Stimulated activated CD4-positive, alpha-beta T cell treated with anti-CD3 and anti-CD28 coated beads, Interleukin-2, amount 100 ng/mL, for 48 hours (primary cell): ENCODE measurements around the gene SLC1A7.

Experiments
- DNase-seq, 2 donors: peaks; one replicate each; pipeline ENCODE4 v3.0.0-alpha.2; 2020

Gene SLC1A7

GRCh38 chr1:53133261-53134041 lies 9.0 kb downstream of the SLC1A7 start:
- no peak for DNase-seq

- DNase-seq: no peak
Measured at GRCh38 chr1:53132176-53132575, 10.3 kb downstream of the SLC1A7 start.

DNA sequence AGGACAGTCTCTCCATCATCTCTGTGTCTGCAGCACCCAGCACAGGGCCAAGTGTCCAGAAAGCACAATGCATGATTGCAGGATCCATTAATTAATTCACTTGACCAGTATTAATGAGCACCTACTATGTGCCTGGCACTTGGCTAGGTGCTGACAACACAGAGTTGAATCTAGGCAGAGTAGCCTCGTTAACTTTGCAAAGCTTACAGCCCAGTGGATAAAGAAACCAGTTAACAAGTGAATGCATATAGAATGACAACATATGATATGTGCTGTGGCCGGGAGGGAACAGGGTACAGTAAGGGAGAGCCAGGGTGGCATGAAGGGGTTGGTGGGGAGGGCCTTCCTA lies 10.9 kb downstream of the SLC1A7 start:
- no peak for DNase-seq

- no peak for DNase-seq
Measured at GRCh38 chr1:53130878-53131589, 11.4 kb downstream of the SLC1A7 start.

GRCh38 chr1:53130598-53130877 lies 11.9 kb downstream of the SLC1A7 start:
- DNase-seq: no peak

DNA sequence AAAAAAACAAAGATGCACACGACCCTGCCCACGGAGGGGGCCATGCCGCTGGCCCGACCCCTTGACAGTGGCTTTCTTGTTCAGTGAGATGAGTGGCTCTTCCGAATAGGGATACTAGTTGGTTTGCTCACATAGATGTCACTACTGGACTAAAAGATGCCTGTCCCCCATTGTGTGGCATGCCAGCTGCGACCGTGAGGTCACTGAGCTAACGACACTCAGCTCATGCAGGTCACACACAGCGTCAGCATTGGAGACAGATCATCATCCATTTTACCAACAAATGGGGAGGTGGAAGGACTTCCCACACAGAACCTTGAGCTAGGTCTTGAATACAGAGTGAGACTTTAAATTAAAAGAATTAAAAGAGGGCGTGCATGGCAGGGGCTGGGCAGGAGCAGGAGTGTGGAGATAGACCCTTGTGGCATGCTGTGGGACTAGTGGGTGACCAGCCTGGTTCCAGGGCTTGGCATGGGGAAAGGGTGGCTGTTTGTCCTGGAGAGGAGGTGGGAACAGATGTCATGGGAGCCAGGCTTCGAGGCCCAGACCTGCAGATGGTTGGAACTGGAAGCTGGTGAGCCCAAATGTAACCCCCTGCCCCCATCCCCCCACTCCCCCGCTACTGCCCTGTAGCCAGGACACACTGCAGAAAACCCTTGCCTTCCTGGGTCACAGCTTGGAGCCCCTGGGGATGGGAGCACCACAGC lies 12.4 kb downstream of the SLC1A7 start:
- DNase-seq: no peak

GRCh38 chr1:53128401-53128800 lies 14.0 kb downstream of the SLC1A7 start:
- DNase-seq: no peak

DNA sequence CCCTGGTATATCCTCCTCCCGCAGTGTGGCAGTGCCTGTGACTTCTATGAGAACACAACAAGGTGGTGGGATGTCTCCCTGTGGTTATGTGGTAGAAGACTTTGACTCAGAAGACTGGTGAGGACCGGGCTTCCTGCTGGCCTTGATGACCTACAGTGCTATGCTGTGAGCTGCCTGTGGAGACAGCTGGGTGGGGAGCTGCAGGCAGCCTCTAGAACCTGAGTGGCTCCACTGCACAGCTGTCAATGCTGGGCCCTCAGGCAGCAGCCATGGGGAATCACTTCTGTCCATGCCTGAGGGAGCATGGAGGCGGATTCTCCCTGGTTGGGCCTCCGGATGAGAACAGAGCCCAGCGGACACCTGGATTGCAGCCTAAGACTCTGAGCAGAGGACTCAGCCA lies 14.9 kb downstream of the SLC1A7 start:
- DNase-seq: no peak

DNA sequence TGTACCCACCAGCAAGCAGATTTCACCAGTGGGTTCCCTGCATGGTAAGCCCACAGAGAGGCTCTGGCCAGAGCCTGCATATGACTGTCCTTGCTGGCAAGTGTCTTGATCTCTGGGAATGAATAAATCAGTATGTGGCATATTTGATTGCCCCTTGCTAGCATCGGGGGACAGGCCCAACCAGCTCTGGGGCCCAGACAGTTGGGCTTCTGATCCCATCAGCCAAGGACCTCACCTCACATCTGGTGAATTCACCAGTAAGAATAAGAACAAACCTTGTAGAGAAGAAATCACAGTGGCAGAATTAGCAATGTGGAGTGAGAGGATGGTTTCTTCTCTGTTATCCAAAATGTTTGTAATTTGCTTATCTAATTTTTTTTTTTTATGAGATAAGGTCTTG lies 15.9 kb downstream of the SLC1A7 start:
- no peak for DNase-seq

- DNase-seq: no peak
Measured at GRCh38 chr1:53125623-53126360, 16.6 kb downstream of the SLC1A7 start.

- DNase-seq: no peak
Measured at GRCh38 chr1:53125122-53125521, 17.3 kb downstream of the SLC1A7 start.

DNA sequence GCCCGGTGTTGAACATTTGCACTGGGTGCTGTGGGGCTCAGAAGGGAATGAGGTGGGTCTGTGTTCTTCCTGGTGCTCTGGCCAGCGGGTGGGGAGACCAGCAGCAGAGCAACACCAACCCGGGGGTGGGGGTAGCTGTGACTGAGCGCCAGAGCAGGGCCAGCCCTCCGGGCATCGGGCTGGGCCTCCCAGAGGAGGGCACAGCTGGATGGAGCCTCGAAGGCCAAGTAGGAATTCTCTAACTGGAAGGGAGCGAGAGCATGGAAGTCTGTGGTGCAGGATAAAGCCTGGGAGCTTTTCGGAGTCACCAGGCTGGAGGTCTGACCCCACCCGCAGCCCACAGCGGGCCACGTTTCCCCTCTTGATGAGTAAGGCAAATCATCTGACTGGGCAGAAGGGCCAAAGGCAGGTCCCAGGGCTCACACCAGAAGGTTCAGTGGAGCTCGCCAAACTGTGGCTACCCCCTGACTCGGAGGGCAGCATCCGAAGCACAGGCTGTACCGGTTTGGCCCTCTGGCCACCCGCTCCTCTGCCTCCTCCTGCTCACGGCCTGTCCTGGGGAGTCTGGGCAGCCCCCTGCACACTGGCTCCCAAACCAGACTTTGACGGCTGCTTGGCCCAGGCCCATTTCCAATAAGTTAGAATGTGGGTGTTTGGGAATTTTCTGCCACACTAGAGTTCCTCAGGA lies 18.8 kb downstream of the SLC1A7 start:
- DNase-seq: no peak

DNA sequence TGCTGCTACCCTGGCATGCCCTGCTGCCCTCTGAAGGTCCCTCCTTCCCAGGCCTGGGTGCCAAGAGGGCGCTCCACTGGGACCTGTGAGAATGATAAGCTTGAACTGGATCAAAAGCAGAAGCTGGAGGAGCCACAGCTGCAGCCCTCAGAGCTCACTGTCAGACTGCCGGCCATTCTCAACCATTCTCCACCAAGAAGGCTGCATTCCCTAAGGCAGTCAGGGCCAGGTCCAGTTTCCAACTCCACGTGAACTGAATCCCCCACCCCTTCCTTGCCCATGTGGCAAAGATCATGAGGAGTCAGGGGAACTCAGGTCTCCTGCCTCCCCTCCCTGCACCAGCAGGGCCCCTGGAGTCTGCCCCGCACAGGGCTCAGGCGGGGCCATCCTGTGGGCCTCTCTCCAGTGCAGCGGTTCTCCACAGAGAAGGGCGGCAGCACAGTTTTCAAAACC lies 19.5 kb downstream of the SLC1A7 start:
- no peak for DNase-seq

DNA sequence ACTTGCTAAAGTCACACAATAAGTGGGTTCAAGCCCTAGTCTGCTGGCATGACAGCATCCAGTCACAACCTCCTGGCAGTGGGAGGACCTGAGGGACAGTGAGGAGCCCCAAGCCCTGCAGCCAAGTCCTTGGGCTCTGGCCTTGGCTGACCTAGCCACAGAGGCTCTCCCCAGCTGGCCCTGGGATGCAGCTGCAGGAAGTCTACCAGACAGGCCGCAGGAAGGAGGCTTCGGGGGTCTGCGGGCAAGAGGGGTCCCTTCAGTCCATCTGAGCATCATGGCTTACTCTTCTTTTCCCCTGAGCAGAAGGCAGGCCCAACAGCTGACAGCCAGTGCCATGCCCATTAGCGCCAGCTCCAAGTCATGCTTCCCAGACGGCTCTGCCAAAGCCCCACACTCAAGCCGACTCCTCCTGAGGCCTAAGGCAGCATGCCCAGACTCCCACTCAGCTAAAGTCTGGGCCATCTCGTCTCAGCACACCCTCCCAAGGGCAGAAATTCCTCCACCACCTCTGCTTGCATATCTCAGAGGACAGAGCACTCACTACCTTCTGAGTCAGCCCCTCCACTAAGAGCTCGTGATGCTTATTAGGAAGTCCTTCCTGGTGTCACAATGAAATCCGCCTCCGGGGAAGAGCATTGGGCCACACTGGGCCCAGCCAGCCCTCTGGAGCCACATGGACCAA lies 20.1 kb downstream of the SLC1A7 start:
- DNase-seq: no peak

GRCh38 chr1:53121319-53122172 lies 20.9 kb downstream of the SLC1A7 start:
- DNase-seq: no peak

DNA sequence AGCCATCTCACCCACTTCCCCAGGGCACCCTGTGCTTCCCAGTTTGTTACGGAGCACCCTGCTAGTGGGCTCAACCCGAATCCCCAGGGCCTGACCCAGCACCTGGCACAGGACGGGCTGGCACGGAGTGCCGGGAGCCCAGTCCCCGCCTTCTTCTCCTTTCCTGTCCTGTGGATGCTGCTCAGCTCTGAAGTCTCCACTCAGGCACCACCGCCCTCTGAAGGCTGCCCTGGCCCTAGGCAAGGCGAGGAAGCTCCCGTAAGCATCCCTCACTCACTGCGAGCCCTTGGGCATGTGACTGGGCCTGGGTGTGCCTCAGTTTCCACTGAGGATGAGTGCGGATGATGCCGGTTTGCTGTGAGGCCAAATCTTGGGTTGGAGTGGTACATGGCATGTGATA lies 21.8 kb downstream of the SLC1A7 start:
- no peak for DNase-seq

DNA sequence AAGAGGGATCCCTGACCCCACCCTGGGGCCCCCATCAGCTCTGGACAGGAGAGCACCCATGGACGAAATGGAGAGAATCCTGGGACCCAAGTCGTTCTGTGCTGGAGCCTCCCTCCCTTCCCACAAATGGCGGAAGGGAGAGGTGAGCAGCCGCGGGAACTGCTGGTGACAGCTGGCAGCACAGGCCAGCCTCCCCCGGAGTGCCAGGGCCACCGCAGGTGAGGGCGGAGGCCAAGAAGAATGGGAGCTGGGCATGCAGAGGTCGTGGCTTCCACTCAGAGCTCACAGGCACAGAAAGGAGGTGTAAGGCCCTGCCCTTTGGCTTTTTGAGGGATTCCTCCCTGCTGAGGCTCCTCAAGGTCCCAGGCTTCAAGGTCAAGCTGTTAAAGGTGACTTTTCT lies 24.6 kb downstream of the SLC1A7 start:
- no peak for DNase-seq

DNA sequence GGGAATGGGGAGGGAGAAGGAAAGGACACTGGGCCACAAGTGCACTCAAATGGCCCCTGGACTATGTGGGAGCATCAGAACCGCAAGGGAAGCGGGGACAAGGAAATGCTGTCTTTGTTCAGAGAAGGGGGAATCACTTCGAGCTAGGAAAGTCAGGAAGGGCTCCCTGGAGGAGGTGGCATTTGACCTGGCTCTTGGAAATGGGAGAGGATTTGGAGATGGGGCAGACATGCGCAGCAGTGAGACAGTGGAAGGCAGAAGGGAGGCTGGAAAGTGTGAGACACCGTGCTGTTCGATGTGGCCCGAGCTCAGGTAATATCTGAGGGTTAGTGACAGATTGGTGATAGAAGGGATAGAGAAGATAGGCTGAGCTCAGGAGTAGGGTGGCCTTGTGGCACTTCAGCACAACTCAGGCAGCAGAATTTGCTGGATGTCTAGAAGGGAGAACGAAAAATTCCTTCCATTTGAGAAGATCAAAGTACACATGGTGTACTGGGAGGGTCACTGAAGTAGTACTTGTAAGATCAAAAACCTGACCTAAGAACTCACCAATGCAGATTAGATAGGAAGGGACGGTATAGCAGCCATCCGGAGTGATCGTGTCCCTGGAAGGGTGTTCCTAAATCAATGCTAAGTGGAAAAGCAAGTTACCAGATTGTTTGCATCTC lies 25.4 kb downstream of the SLC1A7 start:
- no peak for DNase-seq

DNA sequence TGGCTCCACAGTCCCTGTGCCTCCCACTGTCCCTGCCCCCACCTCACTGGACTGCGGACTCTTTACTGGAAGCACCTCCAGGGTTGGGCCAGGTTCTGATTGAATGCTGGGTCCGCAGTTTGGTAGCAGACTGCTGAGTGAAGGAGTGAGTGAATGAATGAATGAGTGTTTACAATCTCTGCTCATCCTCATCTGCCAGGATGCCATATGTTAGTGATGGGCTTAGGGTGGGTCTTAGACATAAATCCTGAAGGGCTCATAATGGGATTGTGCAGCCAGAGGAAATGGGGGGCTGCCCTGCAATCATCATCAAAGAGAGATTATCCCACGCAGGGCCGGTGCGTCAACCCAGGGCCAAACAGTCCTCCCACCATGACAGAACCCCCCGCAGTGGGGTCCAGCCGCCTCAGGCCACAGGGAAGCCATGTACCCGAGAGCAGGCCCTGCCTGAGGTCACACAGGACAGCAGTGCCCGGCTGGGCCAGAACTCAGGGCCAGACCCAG lies 26.1 kb downstream of the SLC1A7 start:
- no peak for DNase-seq
